Tibial nerve (tissue), 4 donors: ENCODE results near the gene ARSB.

Source experiments
- CTCF ChIP-seq, 5 experiments: fragments of 200-600 bp in 3 of 5; fragments of 450-650 bp in 2 of 5; sonication (generic) in 3 of 5; IDR thresholded peaks; one replicate each; pipeline ENCODE4 v1.5.1; 2016 to 2019; ENCODE audit warnings: antibody characterized with exemption in 5 of 5, mild to moderate bottlenecking in 3 of 5, moderate library complexity in 2 of 5
- EP300 ChIP-seq, 2 donors: sonication (generic); formaldehyde crosslinking; IDR thresholded peaks; one replicate each; pipeline ENCODE4 v1.6.1; 2017; ENCODE audit warnings: antibody characterized with exemption in 2 of 2, mild to moderate bottlenecking in 1 of 2
- POLR2A ChIP-seq, 2 donors: fragments of 450-650 bp; IDR thresholded peaks; one replicate each; pipeline ENCODE4 v1.6.1; 2017; ENCODE audit warnings: antibody characterized with exemption in 2 of 2, mild to moderate bottlenecking in 2 of 2, moderate library complexity in 2 of 2

GRCh38 chr5:78984439-78985115 lies 533 bp downstream of the ARSB start:
- peak; percentile 49 to 60 for TF ChIP-seq POLR2A (IDR thresholded peaks at IDR 0.05)
- peak; percentile 22 to 70 (median 57) for TF ChIP-seq CTCF (IDR thresholded peaks at IDR 0.05)
- TF ChIP-seq EP300 (IDR thresholded peaks at IDR 0.05) = peak in 1 of 2 donors; percentile 9
